ENCODE measurements around the gene ST3GAL3.
"Not testable (repeated sequence)": the region's sequence is repeated elsewhere in the genome, so short reads cannot be mapped to it uniquely, and the experiment has no call there.

Gene ST3GAL3

GRCh38 chr1:43716559-43717281, 9.4 kb downstream of the ST3GAL3 start:
- Histone ChIP-seq H3K4me1 (no peaks in the 10 kb centered on the region), H3K4me3 (ENCODE audit: low read depth, low read length) (no peak overlapping the region), H3K9me3 (no peaks in the 10 kb centered on the region), H3K36me3 (no peaks in the 10 kb centered on the region), H3K27me3 (no peaks in the 10 kb centered on the region)
- no peak for TF ChIP-seq CTCF (IDR thresholded peaks at IDR 0.05; ENCODE audit: low read depth, low read length)
- no peak for DNase-seq

- Histone ChIP-seq H3K4me1 (no peaks in the 10 kb centered on the region), H3K4me3 (ENCODE audit: low read depth, low read length) (no peak overlapping the region), H3K27me3 (no peaks in the 10 kb centered on the region), H3K36me3 (no peaks in the 10 kb centered on the region), H3K9me3 (no peaks in the 10 kb centered on the region)
- no peak for DNase-seq
- no peak for TF ChIP-seq CTCF (IDR thresholded peaks at IDR 0.05; ENCODE audit: low read depth, low read length)
Observed at GRCh38 chr1:43719063-43719462, 11.7 kb downstream of the ST3GAL3 start.

- not testable (repeated sequence) for H3K4me1 ChIP-seq; H3K9me3 ChIP-seq; DNase-seq; H3K4me3 ChIP-seq (ENCODE audit: low read depth, low read length); H3K36me3 ChIP-seq; H3K27me3 ChIP-seq
Observed at GRCh38 chr1:43719670-43720419, 12.5 kb downstream of the ST3GAL3 start.

- no peak for TF ChIP-seq CTCF (IDR thresholded peaks at IDR 0.05; ENCODE audit: low read depth, low read length)
- Histone ChIP-seq H3K27me3 (no peaks in the 10 kb centered on the region), H3K36me3 (no peaks in the 10 kb centered on the region), H3K9me3 (no peaks in the 10 kb centered on the region), H3K4me3 (ENCODE audit: low read depth, low read length) (no peak overlapping the region), H3K4me1 (no peaks in the 10 kb centered on the region)
- no peak for DNase-seq
Observed at GRCh38 chr1:43722810-43723209, 15.5 kb downstream of the ST3GAL3 start.

GRCh38 chr1:43729816-43730463, 22.6 kb downstream of the ST3GAL3 start:
- Histone ChIP-seq H3K4me1 (no peaks in the 10 kb centered on the region), H3K36me3 (no peaks in the 10 kb centered on the region), H3K9me3 (no peaks in the 10 kb centered on the region), H3K27me3 (no peaks in the 10 kb centered on the region), H3K4me3 (ENCODE audit: low read depth, low read length) (no peak overlapping the region)
- no peak for DNase-seq
- no peak for TF ChIP-seq CTCF (IDR thresholded peaks at IDR 0.05; ENCODE audit: low read depth, low read length)

GRCh38 chr1:43731867-43732531, 24.7 kb downstream of the ST3GAL3 start:
- Histone ChIP-seq H3K36me3 (no peaks in the 10 kb centered on the region), H3K4me3 (ENCODE audit: low read depth, low read length) (no peak overlapping the region), H3K9me3 (no peaks in the 10 kb centered on the region), H3K4me1 (no peaks in the 10 kb centered on the region), H3K27me3 (no peaks in the 10 kb centered on the region)
- no peak for DNase-seq
- no peak for TF ChIP-seq CTCF (IDR thresholded peaks at IDR 0.05; ENCODE audit: low read depth, low read length)

Measured in BE2C (cell line).